H1 (cell line): ENCODE results near the gene NPS.

Experiments used
- EZH2 ChIP-seq: fragments of 200-600 bp; sonication (generic); IDR thresholded peaks from 2 replicates; pipeline ENCODE4 v1.7.1; 2012; ENCODE audit warnings: low read depth, mild to moderate bottlenecking, moderate library complexity, low read length, inconsistent platforms; ENCODE audit not compliant: severe bottlenecking
- PHF8 ChIP-seq: fragments of 200-600 bp; sonication (generic); conservative IDR thresholded peaks from 2 replicates; pipeline ENCODE4 v1.7.1; 2012; ENCODE audit warnings: low read depth, mild to moderate bottlenecking, inconsistent platforms, low read length, moderate library complexity
- TF ChIP-seq, protein P1 (sequence below): IDR thresholded peaks from 2 replicates; pipeline ENCODE4 v1.6.1; 2012; ENCODE audit warnings: inconsistent platforms
- TF ChIP-seq, protein P2 (sequence below), 3 experiments: IDR thresholded peaks; 1 replicate in 2 of 3; 2 replicates in 1 of 3; pipeline versions ENCODE4 v1.5.1 to v1.6.1; 2011; ENCODE audit warnings: low read length in 3 of 3, mild to moderate bottlenecking in 3 of 3, inconsistent platforms in 2 of 3, low read depth in 1 of 3, moderate library complexity in 1 of 3; ENCODE audit not compliant: insufficient read depth in 1 of 3; ENCODE audit errors: control extremely low read depth in 1 of 3

DNA sequence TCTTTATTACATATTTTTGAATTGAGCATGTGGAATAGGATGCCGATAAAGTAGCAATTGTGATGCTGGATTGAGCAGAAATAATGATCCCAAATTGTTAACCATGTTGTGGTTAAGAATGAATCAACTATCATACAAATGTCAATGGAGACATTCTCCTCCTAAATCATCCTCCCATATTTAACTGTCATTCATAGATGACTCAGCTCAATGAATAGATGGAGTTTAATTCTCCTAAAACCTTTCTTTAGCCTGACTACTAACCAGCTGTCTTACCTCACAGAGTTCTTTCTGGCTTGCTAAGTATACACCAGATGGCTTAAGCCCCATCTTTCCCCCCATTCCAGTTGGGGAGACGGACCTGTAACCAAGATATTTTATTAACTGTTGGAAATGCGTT lies 23.4 kb upstream of the NPS start:
- TF ChIP-seq EZH2 (no peak), PHF8 (no peak)
- TF ChIP-seq, protein P1, sequence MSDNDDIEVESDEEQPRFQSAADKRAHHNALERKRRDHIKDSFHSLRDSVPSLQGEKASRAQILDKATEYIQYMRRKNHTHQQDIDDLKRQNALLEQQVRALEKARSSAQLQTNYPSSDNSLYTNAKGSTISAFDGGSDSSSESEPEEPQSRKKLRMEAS = no peak
- TF ChIP-seq, protein P2, sequence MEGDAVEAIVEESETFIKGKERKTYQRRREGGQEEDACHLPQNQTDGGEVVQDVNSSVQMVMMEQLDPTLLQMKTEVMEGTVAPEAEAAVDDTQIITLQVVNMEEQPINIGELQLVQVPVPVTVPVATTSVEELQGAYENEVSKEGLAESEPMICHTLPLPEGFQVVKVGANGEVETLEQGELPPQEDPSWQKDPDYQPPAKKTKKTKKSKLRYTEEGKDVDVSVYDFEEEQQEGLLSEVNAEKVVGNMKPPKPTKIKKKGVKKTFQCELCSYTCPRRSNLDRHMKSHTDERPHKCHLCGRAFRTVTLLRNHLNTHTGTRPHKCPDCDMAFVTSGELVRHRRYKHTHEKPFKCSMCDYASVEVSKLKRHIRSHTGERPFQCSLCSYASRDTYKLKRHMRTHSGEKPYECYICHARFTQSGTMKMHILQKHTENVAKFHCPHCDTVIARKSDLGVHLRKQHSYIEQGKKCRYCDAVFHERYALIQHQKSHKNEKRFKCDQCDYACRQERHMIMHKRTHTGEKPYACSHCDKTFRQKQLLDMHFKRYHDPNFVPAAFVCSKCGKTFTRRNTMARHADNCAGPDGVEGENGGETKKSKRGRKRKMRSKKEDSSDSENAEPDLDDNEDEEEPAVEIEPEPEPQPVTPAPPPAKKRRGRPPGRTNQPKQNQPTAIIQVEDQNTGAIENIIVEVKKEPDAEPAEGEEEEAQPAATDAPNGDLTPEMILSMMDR (IDR thresholded peaks at IDR 0.05; ENCODE audit: control extremely low read depth in 1 of 3, insufficient read depth in 1 of 3, low read depth in 1 of 3, low read length in 3 of 3) = no peak
